VCaP (cell line): ENCODE measurements around the gene PLOD1.
"Not testable (repeated sequence)": the region's sequence is repeated elsewhere in the genome, so short reads cannot be mapped to it uniquely, and the experiment has no call there.

Experiments
- H3K27ac ChIP-seq: fragments of 450-650 bp; 2 replicates; pipeline ENCODE4 v1.5.1; 2017
- CTCF ChIP-seq: fragments of 450-650 bp; conservative IDR thresholded peaks from 2 replicates; pipeline ENCODE4 v1.5.1; 2017; ENCODE audit warnings: mild to moderate bottlenecking, moderate library complexity

The PLOD1 gene

DNA sequence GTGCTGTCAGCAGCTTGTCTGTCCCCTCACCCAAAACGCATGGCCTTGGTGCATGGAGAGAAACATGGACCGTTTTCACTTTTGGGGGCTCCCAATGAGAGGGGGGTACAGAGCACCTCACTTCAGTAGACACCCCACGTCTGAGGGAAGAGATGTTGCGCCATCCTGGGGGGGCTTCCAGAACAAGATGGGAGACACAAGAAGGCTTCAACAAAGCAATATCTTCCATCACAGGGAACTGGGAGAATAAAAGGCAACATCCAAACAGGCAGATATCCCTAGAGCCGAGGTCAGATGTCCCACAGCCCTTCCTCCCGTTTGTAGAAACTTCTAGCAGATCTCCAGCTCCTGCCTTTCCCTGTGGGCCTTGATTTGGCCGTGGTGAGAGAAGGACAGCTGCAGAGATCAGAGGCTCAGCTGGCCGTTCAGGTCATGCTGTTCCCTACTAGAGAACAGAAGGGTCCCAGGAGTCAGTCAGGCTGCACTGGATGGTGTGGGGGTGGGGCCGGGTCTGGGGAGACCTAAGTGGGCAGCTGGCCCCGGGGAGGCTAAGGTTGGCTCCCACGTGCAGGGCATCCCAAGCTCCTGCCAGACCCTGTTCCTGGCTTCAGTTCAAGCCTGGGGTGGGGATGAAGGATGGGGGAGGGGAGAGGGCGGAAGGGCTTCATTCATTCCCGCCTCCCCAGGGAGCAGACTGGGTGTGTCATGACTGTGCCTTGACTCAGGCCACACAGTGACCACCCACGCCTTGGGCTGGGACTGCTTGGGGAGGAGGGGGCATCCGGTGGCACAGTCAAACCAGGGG, 4.4 kb downstream of the PLOD1 start:
- no peak for TF ChIP-seq CTCF
- no peak overlapping the region for H3K27ac ChIP-seq

- H3K27ac ChIP-seq: not testable (repeated sequence)
Observed at GRCh38 chr1:11939794-11940193, 5.3 kb downstream of the PLOD1 start.

DNA sequence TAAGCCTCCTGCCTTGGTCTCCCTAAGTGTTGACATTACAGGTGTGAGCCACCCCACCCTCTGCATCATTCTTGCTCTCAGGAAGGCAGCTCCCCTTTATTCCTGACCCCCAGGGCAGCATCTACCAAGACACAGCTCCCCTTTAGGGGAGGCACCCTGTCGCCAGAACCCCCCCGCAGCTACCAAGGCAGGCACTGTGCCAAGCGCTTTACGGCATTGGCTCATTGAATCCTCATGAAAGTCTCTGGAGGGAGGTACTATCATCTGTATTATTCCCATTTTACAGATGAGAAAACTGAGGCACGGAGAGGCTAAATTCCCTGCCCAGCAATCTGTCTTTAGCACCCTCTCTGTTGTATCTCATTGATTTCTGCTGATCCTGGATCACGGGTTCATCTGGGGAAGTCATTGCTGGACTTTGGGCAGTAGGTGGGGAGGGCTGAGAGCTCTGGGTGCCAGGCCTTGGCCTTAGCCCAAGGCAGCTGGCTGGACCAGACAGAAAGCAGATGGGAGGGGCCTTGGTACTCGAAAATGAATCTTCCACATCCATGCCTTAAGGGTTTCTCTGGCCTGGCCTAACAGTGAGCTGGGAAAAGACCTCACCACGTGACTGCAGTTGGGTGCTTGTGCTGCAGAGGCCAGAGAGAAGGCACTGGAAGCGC, 5.9 kb downstream of the PLOD1 start:
- H3K27ac ChIP-seq: no peak overlapping the region
- TF ChIP-seq CTCF: no peak

DNA sequence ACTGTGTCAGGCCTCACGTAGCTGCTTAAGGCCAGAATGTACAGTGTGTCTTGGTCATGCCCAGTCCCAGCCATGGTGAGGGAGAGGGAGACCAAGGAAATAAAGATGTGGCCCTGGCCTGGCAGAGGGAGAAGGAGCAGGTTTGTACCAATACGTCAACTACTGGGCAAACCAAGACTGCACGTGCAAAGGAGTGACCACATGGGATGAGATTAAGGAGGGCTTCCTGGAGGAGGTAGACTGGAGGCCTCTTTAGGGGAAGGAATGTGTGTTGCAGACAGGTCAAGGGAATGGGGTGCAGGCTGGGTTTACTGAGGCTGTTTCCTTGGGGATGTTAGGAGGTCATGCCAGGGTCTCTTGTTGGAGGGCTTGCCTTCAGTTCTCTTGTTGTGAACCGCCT, 7.8 kb downstream of the PLOD1 start:
- no peak for TF ChIP-seq CTCF

DNA sequence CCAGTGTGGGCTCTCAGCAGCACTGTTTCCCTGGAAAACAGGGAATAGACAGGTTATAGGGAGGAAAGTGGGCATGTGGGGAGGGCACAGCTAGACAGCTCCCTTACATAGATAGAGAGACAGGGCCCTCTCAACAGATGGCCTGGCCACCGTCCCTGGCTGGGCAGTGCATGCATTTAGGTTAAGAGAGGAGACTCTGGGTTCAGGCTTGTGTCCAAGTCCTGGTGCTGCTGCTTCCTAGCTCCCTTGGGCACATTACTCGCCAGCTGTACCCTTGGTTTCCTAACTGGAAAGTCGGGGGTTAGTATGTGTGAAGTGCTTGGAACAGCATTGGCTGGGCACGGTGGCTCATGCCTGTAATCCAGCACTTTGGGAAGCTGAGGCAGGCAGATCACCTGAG, 9.1 kb downstream of the PLOD1 start:
- no peak overlapping the region for H3K27ac ChIP-seq
- TF ChIP-seq CTCF: no peak

More for the DNA sequence above, 7.8 kb downstream of the PLOD1 start:
- H3K27ac ChIP-seq: no peak overlapping the region

- H3K27ac ChIP-seq: no peak overlapping the region
- TF ChIP-seq CTCF: no peak
Observed at GRCh38 chr1:11944358-11944931, 9.9 kb downstream of the PLOD1 start.

- no peak for TF ChIP-seq CTCF
- H3K27ac ChIP-seq: no peak overlapping the region
Observed at GRCh38 chr1:11946647-11947046, 12.1 kb downstream of the PLOD1 start.
